Uterus (tissue), 2 donors: Measurements from ENCODE around the gene CAPZA1.

Source experiments
- CTCF ChIP-seq, 4 experiments: fragments of 200-600 bp in 2 of 4; fragments of 450-650 bp in 2 of 4; sonication (generic) in 2 of 4; IDR thresholded peaks; one replicate each; pipeline ENCODE4 v1.5.1; 2016 to 2019; ENCODE audit warnings: antibody characterized with exemption in 4 of 4, mild to moderate bottlenecking in 2 of 4, moderate library complexity in 1 of 4
- POLR2A ChIP-seq, 2 donors: fragments of 450-650 bp; IDR thresholded peaks; one replicate each; pipeline ENCODE4 v1.6.1; 2016; ENCODE audit warnings: antibody characterized with exemption in 2 of 2, mild to moderate bottlenecking in 1 of 2, moderate library complexity in 1 of 2

DNA sequence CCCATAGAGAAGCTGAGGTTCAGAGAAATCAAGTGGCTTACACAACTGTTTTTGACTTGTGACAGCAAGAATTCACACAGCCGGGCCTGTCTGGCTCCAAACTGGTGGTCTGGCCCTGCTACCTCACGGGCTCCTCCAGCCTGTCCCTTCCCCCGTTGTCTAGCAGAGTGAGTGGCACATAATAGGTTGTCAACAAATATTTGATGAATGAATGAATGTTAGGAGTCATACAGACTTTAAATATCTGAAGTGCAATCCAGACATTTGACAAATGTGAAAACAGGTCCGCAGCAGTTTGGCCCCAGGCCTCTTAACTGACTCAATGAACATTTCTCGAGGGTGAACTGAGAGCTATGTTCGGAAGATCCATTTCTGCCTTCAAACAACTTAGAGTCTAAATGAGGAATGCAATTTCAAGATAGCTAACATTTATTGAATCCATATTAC, 88.4 kb downstream of the CAPZA1 start:
- TF ChIP-seq CTCF (IDR thresholded peaks at IDR 0.05) = no peak
- no peak for TF ChIP-seq POLR2A (IDR thresholded peaks at IDR 0.05)
